ENCODE results near the gene TOMM20. TPM values are rescaled to one million over a fixed set of nuclear protein-coding genes. Genes with fewer than 3 reads are reported as not detected.

TOMM20 gene
- total and polyA plus RNA-seq, 2 experiments from 2014 or later: 138 to 159 TPM

GRCh38 chr1:235067396-235068157, 61.1 kb downstream of the TOMM20 start:
- Mint-ChIP-seq H3K27ac (no peak overlapping the region), H3K36me3 (ENCODE audit: low read depth) (no peaks in the 10 kb centered on the region), H3K27me3 (ENCODE audit: insufficient read depth, low read depth, poor library complexity) (peaks cover 5% of the 10 kb centered on the region), H3K4me3 (no peak overlapping the region), H3K4me1 (peaks cover 9% of the 10 kb centered on the region; the same call in 2 of the 3 replicates), H3K9me3 (no peaks in the 10 kb centered on the region; the same call in 2 of the 3 replicates)
- Histone ChIP-seq H2AFZ (peak overlapping the region; percentile 18; the same call in 1 of the 2 replicates), H3K4me2 (no peak overlapping the region), H3K4me3 (no peak overlapping the region), H3F3A (replicated peaks; ENCODE audit: low read depth) (no peaks in the 10 kb centered on the region), H4K20me1 (replicated peaks; ENCODE audit: insufficient read depth) (no peaks in the 10 kb centered on the region), H3K36me3 (ENCODE audit: insufficient read depth) (no peaks in the 10 kb centered on the region), H3K79me2 (replicated peaks; ENCODE audit: insufficient read depth) (no peaks in the 10 kb centered on the region), H3K27me3 (ENCODE audit: insufficient read depth) (no peaks in the 10 kb centered on the region), H3K27ac (ENCODE audit: low read depth) (no peak overlapping the region), H3K4me1 (ENCODE audit: insufficient read depth) (no peaks in the 10 kb centered on the region), H3K9me2 (ENCODE audit: insufficient read depth) (no peaks in the 10 kb centered on the region)
- ATAC-seq (no peak; the same call in 2 of the 3 replicates), DNase-seq (ENCODE audit: low spot score) (no peak)
- TF ChIP-seq JUNB (IDR thresholded peaks at IDR 0.05; ENCODE audit: unreplicated experiment) (no peak), STAT1 (IDR thresholded peaks at IDR 0.05; ENCODE audit: unreplicated experiment) (no peak), EZH2 (IDR thresholded peaks at IDR 0.05; ENCODE audit: low read depth, unreplicated experiment) (no peak), REST (IDR thresholded peaks at IDR 0.05; ENCODE audit: unreplicated experiment) (no peak), POLR2AphosphoS5 (IDR thresholded peaks at IDR 0.05; ENCODE audit: low read depth) (no peak), CREB1 (CRISPR knock-in tag; IDR thresholded peaks at IDR 0.05; ENCODE audit: low read depth) (no peak), ZNF462 (CRISPR knock-in tag; IDR thresholded peaks at IDR 0.05) (no peak), ZNF114 (CRISPR knock-in tag; IDR thresholded peaks at IDR 0.05) (no peak), CTCF (conservative IDR thresholded peaks at IDR 0.05; ENCODE audit: low read depth in 2 of 2) (no peak)
